ENCODE data around the gene NAA60.

DNA sequence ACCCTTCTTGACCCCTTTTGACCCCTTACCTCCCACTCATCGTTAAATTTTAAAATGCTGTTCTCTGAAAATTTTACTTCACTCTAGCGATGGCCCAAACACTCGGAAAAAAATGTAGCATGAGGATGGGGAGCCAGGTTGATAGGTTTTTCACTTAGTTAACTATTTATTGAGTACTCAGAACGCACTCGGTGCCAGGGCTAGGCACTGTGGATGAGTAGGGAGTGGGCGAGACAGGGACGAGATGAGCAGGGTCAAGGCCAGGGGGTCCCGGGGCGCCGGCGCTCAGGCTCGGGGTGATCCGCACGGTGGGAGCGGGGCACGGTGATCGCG, 43.1 kb upstream of the NAA60 start:
- no peak for TF ChIP-seq EP300 (conservative IDR thresholded peaks at IDR 0.05; ENCODE audit: poor library complexity, severe bottlenecking)
- TF ChIP-seq, protein P1, sequence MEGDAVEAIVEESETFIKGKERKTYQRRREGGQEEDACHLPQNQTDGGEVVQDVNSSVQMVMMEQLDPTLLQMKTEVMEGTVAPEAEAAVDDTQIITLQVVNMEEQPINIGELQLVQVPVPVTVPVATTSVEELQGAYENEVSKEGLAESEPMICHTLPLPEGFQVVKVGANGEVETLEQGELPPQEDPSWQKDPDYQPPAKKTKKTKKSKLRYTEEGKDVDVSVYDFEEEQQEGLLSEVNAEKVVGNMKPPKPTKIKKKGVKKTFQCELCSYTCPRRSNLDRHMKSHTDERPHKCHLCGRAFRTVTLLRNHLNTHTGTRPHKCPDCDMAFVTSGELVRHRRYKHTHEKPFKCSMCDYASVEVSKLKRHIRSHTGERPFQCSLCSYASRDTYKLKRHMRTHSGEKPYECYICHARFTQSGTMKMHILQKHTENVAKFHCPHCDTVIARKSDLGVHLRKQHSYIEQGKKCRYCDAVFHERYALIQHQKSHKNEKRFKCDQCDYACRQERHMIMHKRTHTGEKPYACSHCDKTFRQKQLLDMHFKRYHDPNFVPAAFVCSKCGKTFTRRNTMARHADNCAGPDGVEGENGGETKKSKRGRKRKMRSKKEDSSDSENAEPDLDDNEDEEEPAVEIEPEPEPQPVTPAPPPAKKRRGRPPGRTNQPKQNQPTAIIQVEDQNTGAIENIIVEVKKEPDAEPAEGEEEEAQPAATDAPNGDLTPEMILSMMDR (IDR thresholded peaks at IDR 0.05; ENCODE audit: poor library complexity, severe bottlenecking) = no peak
- TF ChIP-seq POLR2AphosphoS5 (IDR thresholded peaks at IDR 0.05) = no peak
- TF ChIP-seq TAF1 (IDR thresholded peaks at IDR 0.05; ENCODE audit: low read depth) = no peak
- no peak for TF ChIP-seq EZH2 (IDR thresholded peaks at IDR 0.05; ENCODE audit: borderline replicate concordance, insufficient read depth, low read length, poor library complexity, severe bottlenecking)
- TF ChIP-seq RAD21 (conservative IDR thresholded peaks at IDR 0.05) = no peak
- TF ChIP-seq, protein P2, sequence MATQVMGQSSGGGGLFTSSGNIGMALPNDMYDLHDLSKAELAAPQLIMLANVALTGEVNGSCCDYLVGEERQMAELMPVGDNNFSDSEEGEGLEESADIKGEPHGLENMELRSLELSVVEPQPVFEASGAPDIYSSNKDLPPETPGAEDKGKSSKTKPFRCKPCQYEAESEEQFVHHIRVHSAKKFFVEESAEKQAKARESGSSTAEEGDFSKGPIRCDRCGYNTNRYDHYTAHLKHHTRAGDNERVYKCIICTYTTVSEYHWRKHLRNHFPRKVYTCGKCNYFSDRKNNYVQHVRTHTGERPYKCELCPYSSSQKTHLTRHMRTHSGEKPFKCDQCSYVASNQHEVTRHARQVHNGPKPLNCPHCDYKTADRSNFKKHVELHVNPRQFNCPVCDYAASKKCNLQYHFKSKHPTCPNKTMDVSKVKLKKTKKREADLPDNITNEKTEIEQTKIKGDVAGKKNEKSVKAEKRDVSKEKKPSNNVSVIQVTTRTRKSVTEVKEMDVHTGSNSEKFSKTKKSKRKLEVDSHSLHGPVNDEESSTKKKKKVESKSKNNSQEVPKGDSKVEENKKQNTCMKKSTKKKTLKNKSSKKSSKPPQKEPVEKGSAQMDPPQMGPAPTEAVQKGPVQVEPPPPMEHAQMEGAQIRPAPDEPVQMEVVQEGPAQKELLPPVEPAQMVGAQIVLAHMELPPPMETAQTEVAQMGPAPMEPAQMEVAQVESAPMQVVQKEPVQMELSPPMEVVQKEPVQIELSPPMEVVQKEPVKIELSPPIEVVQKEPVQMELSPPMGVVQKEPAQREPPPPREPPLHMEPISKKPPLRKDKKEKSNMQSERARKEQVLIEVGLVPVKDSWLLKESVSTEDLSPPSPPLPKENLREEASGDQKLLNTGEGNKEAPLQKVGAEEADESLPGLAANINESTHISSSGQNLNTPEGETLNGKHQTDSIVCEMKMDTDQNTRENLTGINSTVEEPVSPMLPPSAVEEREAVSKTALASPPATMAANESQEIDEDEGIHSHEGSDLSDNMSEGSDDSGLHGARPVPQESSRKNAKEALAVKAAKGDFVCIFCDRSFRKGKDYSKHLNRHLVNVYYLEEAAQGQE (IDR thresholded peaks at IDR 0.05; ENCODE audit: borderline replicate concordance) = no peak

Data from neural cell (in vitro differentiated cells).